B cell (primary cell): Measurements from ENCODE around the gene PERCC1.

Experiments
- EZH2 ChIP-seq: IDR thresholded peaks from 2 replicates; pipeline ENCODE4 v1.6.1; 2012; ENCODE audit warnings: borderline replicate concordance, low read depth, mild to moderate bottlenecking, moderate library complexity, low read length; ENCODE audit not compliant: insufficient read depth, poor library complexity, severe bottlenecking
- TF ChIP-seq, protein P1 (sequence below): fragments of 200-600 bp; IDR thresholded peaks from one replicate; pipeline ENCODE4 v1.8.0; 2022; ENCODE audit warnings: antibody characterized with exemption, mild to moderate bottlenecking

DNA sequence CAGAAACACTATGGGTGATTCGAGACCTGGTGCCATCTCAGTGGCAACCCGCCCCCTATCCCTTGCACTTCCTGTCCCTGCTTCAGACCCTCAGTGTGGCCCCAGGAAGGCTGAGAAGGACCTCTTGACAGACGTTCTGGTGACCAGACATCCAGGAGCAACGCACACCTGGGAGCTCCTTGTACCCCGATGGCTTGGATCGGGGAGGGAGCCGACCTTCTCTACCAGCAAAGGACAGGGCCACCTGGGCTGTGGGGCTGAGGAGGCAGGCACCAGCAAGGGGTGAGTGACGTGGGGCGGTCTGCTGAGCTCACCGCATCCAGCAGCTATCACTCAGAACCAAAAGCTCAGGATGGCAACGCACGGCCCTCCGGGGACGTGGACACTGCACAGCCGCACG lies 43.5 kb upstream of the PERCC1 start:
- no peak for TF ChIP-seq EZH2
- TF ChIP-seq, protein P1, sequence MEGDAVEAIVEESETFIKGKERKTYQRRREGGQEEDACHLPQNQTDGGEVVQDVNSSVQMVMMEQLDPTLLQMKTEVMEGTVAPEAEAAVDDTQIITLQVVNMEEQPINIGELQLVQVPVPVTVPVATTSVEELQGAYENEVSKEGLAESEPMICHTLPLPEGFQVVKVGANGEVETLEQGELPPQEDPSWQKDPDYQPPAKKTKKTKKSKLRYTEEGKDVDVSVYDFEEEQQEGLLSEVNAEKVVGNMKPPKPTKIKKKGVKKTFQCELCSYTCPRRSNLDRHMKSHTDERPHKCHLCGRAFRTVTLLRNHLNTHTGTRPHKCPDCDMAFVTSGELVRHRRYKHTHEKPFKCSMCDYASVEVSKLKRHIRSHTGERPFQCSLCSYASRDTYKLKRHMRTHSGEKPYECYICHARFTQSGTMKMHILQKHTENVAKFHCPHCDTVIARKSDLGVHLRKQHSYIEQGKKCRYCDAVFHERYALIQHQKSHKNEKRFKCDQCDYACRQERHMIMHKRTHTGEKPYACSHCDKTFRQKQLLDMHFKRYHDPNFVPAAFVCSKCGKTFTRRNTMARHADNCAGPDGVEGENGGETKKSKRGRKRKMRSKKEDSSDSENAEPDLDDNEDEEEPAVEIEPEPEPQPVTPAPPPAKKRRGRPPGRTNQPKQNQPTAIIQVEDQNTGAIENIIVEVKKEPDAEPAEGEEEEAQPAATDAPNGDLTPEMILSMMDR, result no peak
